Suppressor macrophage (primary cell): ENCODE data around the gene APBA3.

Source experiments
- DNase-seq, 4 experiments: peaks; one replicate each; pipeline ENCODE4 v3.0.0-alpha.2; 2020 to 2022

APBA3 gene

GRCh38 chr19:3785938-3786824 lies 24.7 kb upstream of the APBA3 start, which contains the start of gene MATK:
Gene MATK, minus strand, starts transcription at chr19:3786381. Its CDS starts 1,246 bp downstream, at chr19:3785135.
- DNase-seq = peak; percentile 71 to 85 (median 78)

DNA sequence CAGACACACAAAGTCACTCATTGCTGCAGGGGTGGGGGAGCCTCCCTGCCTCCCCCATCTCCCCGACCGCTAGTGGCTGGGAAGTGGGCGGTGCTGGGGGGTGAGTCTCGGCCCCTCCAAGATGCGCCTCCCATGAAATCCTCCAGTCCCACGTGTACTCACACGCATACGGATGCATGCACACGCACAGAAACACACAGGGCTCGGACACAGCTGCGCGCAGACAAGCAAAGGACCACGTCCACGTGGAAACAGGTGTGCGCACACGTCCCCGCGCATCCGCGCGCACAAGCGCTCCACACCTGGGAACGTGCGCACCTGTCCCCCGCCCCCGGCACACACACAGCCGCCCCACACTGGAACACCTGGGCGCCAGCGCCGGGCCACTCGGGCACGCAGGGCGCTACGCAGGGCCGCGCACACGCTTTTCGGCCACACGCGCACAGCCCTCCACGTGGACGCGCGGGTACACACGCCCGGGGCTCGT lies 24.0 kb upstream of the APBA3 start:
- peak in 1 of 4 experiments; percentile 38 for DNase-seq

GRCh38 chr19:3784607-3785450 lies 23.3 kb upstream of the APBA3 start:
- DNase-seq = peak; percentile 82 to 89 (median 88)

DNA sequence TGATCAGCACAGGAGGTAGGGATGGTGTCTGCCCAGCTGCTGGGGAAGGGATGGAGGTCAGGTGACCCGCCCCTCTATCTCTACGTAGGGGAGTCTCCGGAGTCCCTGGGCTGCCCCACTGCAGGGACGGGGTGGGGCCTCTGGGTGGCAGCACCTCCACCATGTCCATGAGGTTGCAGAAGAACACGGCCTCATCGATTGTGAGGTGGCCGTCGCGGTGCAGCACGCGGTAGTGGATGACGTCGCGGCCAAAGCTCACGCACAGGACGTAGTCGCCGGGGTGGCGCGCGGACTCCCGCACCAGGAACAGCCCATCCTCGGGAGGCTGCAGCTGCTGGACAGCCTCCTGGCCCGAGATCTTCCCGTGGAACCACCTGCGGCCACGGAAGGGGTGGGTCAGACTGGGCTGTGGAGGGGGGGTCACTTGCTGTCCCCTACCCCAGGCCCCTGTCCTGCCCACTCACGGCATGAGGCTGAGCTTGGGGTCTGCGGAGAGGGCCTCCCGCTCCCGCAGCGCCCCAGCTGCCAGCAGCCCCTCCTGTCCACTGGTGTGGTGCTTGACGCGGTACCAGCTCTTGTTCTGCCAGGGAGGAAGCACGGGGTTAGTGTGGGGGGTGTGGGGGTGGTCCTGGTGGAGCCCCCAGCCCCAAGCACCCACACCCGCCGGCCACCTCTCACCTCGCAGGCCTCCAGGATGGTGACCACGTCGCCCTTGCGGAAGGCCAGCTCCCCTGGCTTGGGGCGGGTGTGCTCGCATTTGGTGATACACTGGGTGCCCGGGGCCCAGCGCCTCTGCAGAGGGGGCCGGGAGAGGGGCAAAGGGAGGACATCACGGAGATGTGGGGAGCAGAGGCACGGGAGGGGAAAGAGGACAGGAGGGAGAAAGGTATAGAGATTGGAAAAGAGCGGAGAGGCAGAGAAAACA lies 22.4 kb upstream of the APBA3 start:
- DNase-seq = peak in 2 of 4 experiments; percentile 24 to 51

GRCh38 chr19:3782903-3783302 lies 21.4 kb upstream of the APBA3 start:
- DNase-seq = no peak

- no peak for DNase-seq
These were observed 20.8 kb upstream of the APBA3 start for GRCh38 chr19:3782330-3782729.

DNA sequence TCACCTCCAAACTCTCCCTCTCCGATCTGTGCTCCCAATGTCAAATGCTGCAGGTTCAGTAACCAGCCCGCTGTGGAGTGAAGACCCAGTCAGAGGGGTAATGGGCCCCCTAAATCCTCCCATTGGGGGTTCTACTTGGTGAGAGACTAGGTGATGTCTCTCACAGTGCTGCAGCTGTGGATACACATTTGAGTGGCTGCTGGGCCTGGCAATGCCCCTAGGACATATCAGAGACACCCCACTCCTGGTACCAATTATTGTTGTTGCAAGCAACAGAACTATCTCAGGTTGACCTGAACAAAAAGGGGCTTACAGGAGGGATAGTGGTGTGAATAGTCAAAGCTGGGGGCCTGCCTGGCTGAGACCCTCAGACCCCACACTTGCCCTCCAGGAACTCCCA lies 20.1 kb upstream of the APBA3 start:
- no peak for DNase-seq

GRCh38 chr19:3780786-3781304 lies 19.4 kb upstream of the APBA3 start:
- DNase-seq = peak in 1 of 4 experiments; percentile 22

- DNase-seq = no peak
These were observed 17.6 kb upstream of the APBA3 start for GRCh38 chr19:3778899-3779723.

DNA sequence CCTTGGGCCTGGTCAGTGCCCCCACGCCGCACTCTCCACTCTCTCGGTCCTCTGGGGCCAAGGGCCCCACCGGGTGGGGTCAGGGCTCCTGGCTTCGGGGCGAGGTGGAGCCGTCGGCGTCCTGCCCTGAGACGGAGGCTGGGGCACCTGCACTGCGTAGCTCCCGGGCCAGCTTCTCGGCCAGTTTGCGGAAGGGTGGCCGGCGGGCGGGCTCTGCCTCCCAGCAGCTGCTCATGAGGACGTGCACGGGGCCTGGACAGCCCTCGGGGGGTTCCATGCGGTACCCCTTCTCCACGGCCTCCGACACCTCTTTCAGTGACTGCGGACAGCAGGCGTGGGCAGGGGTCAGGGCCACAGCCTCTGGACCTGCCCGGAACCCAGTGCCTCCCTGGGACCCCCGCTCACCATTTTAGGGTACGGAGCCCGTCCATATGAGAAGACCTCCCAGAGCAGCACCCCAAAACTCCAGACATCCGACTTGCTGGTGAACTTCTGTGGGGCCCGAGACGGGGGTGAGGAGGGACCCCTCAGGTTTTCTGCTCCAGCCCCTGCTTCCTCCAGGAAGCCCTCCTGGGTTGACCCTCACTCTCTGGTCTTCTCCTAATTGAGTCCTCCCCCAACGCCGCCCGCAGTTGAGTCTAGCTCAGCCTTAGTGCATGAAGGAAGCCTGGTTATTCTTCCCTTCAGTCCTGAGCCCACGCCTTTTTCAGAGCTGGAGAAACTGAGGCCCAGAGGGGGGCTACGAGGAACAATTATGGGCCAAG lies 16.8 kb upstream of the APBA3 start:
- no peak for DNase-seq

DNA sequence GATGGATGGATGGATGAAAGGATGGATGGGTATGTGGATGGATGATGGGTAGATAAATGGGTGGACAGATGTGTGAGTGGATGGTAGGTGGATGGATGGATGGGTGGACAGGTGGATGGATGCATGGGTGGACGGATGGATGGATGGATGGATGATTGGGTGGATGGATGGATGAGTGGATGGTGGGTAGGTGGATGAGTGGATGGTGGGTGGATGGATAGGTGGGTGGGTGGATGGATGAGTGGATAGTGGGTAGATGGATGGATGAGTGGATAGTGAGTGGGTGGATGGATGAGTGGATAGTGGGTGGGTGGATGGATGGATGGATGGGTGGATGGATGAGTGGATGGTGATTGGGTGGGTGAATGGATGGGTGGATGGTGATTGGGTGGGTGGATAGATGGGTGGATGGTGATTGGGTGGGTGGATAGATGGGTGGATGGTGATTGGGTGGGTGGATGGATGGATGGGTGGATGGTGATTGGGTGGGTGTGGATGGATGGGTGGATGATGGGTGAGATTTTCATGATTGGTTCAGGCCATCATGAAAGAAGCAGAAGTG lies 15.1 kb upstream of the APBA3 start:
- no peak for DNase-seq

- DNase-seq = no peak
These were observed 14.3 kb upstream of the APBA3 start for GRCh38 chr19:3775831-3776230.

DNA sequence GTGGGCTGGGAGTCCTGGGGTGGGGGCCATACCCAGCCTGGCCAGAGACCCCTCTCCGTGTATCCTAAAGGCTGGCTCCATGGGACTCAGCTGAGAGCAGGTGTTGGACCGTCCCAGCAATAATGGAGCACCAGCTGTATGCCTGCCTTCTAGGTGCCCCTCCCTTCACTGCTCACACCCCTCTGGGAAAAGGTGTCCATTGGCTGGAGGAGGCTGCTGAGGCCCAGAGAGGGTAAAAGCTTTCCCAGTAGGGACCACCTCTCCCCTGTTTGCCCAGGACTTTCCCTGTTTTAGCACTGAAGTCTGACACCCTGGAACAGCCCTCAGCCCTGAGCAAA lies 13.9 kb upstream of the APBA3 start:
- DNase-seq = no peak

- no peak for DNase-seq
These were observed 13.3 kb upstream of the APBA3 start for GRCh38 chr19:3774621-3775373.

- DNase-seq = no peak
These were observed 12.5 kb upstream of the APBA3 start for GRCh38 chr19:3773814-3774515.

DNA sequence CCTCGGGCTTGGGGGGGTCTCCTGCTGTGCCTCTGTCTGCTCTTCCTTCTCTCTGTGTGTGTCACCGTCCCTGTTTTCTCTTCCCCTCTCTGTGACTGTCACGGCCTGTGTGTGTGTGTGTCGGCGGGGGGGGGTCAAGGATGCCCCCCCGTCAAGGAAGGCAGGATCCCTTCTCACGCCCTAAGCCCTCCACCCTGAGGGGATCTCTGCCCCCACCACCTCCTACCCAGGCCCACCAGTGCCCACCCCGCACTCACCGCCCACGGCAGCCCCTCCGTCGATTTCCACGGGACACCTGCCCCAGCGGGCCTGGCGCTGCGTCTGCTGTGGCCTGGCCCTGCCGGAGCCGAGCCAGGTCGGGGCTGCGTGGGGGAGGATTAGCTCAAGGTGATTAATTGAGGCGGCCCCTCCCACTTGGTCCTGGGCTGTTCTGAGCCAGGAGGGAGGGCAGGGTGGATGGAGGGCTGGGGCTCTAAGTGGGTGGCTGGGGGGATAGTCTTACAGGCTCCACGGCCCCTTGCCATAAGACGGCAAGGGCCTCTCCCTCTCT lies 10.5 kb upstream of the APBA3 start, which contains the start of gene RAX2:
Gene RAX2 (minus strand): TSS at position 323 of the 550 bp plus-strand sequence. CDS start 486 bp downstream, outside the sequence.
- no peak for DNase-seq

- no peak for DNase-seq
These were observed 9.8 kb upstream of the APBA3 start for GRCh38 chr19:3771000-3771905.
